Esophagus muscularis mucosa (tissue), 3 donors: ENCODE data around the gene SPATA1.

Source experiments
- EP300 ChIP-seq: sonication (generic); formaldehyde crosslinking; IDR thresholded peaks from one replicate; pipeline ENCODE4 v1.6.1; 2017; ENCODE audit warnings: antibody characterized with exemption
- TF ChIP-seq, protein P1 (sequence below), 3 experiments: fragments of 200-600 bp in 2 of 3; fragments of 450-650 bp in 1 of 3; sonication (generic) in 2 of 3; IDR thresholded peaks; one replicate each; pipeline ENCODE4 v1.5.1; 2017 to 2019; ENCODE audit warnings: antibody characterized with exemption in 3 of 3, mild to moderate bottlenecking in 2 of 3, moderate library complexity in 1 of 3

GRCh38 chr1:84508510-84508909, 2.3 kb downstream of the SPATA1 start:
- TF ChIP-seq, protein P1, sequence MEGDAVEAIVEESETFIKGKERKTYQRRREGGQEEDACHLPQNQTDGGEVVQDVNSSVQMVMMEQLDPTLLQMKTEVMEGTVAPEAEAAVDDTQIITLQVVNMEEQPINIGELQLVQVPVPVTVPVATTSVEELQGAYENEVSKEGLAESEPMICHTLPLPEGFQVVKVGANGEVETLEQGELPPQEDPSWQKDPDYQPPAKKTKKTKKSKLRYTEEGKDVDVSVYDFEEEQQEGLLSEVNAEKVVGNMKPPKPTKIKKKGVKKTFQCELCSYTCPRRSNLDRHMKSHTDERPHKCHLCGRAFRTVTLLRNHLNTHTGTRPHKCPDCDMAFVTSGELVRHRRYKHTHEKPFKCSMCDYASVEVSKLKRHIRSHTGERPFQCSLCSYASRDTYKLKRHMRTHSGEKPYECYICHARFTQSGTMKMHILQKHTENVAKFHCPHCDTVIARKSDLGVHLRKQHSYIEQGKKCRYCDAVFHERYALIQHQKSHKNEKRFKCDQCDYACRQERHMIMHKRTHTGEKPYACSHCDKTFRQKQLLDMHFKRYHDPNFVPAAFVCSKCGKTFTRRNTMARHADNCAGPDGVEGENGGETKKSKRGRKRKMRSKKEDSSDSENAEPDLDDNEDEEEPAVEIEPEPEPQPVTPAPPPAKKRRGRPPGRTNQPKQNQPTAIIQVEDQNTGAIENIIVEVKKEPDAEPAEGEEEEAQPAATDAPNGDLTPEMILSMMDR (IDR thresholded peaks at IDR 0.05), result no peak
- no peak for TF ChIP-seq EP300
